ENCODE results near the gene SHPK.

GRCh38 chr17:3572231-3572630 is 63.8 kb downstream of the SHPK start:
- TF ChIP-seq CTCF (IDR thresholded peaks at IDR 0.05; ENCODE audit: insufficient read depth, low read depth, low read length) = no peak
- no peak for TF ChIP-seq EZH2 (IDR thresholded peaks at IDR 0.05; ENCODE audit: insufficient read depth, low read length)

Measured in astrocyte (in vitro differentiated cells and primary cell).